GM12873 (cell line): ENCODE results near the gene CIITA.

Experiments used
- CTCF ChIP-seq: IDR thresholded peaks from 2 replicates; pipeline ENCODE4 v1.5.1; 2012; ENCODE audit warnings: low read depth, mild to moderate bottlenecking, moderate library complexity, low read length, control low read depth; ENCODE audit not compliant: insufficient read depth; ENCODE audit errors: missing control alignments

The CIITA gene

GRCh38 chr16:10847176-10847575 lies 29.8 kb upstream of the CIITA start:
- TF ChIP-seq CTCF: no peak

- no peak for TF ChIP-seq CTCF
Observed at GRCh38 chr16:10849736-10850477, 27.1 kb upstream of the CIITA start.

GRCh38 chr16:10850478-10850850 lies 26.5 kb upstream of the CIITA start:
- TF ChIP-seq CTCF: no peak

- no peak for TF ChIP-seq CTCF
Observed at GRCh38 chr16:10851512-10851911, 25.5 kb upstream of the CIITA start.

- TF ChIP-seq CTCF: no peak
Observed at GRCh38 chr16:10852286-10852685, 24.7 kb upstream of the CIITA start.

GRCh38 chr16:10852948-10853347 lies 24.1 kb upstream of the CIITA start:
- TF ChIP-seq CTCF: no peak

- TF ChIP-seq CTCF: no peak
Observed at GRCh38 chr16:10856042-10856441, 21.0 kb upstream of the CIITA start.

GRCh38 chr16:10858203-10858602 lies 18.8 kb upstream of the CIITA start:
- no peak for TF ChIP-seq CTCF
